HepG2 (cell line): ENCODE results near the gene ZDHHC14. TPM values are rescaled to one million over a fixed set of nuclear protein-coding genes. Genes with fewer than 3 reads are reported as not detected.

Experiments
- ATAC-seq: fragments of 200-7000 bp; cut with Tn5 transposase; 3 replicates; pipeline ENCODE4 v1.9.1; 2020; ENCODE audit warnings: mild to moderate bottlenecking, moderate library complexity
- BruUV-seq: library from RNA; stranded (reverse); fragments of 400-500 nt; replicated peaks from 2 replicates; lab custom pipeline; 2021; lab: Mats Ljungman, UMichigan
- CTCF ChIA-PET: fragments of 300-600 bp; formaldehyde crosslinking; extraction: SDS; loops from one replicate; lab custom pipeline; 2021; ENCODE audit warnings: low total read pairs, inconsistent platforms, low intra/inter-chr PET ratio; lab: Yijun Ruan, JAX
- POLR2A ChIA-PET: fragments of 350-600 bp; sonication (Branson Sonifier 250); formaldehyde crosslinking; loops from one replicate; lab custom pipeline; 2020; ENCODE audit warnings: antibody characterized with exemption, inconsistent platforms; lab: Yijun Ruan, JAX
- DNase-seq: peaks from one replicate; pipeline ENCODE4 v3.0.0-alpha.2; 2015; ENCODE audit warnings: low spot score
- FAIRE-seq: peaks from 3 replicates; lab custom pipeline; 2011; peaks lifted over from hg19 to GRCh38; lab: Jason Lieb, UNC
- H2AFZ ChIP-seq: one replicate; pipeline ENCODE4 v1.6.1; 2011; ENCODE audit warnings: low read length, inconsistent platforms
- H3K27ac ChIP-seq: fragments of 300-600 bp; 3 replicates; pipeline ENCODE4 v1.8.0; 2011; ENCODE audit warnings: mixed run types, mild to moderate bottlenecking, mixed read lengths, low read length, inconsistent platforms; ENCODE audit not compliant: insufficient read depth; ENCODE audit errors: extremely low read length
- H3K27me3 ChIP-seq, 2 experiments: fragments of 200-600 bp in 1 of 2; 2 replicates in 1 of 2; 3 replicates in 1 of 2; pipeline versions ENCODE4 v1.6.0 to v1.8.0; 2011; ENCODE audit warnings: low read length in 2 of 2, mild to moderate bottlenecking in 2 of 2, moderate library complexity in 2 of 2, inconsistent platforms in 1 of 2; ENCODE audit not compliant: insufficient read depth in 2 of 2, control insufficient read depth in 1 of 2
- H3K36me3 ChIP-seq, 2 experiments: fragments of 200-600 bp in 1 of 2; replicated peaks in 1 of 2; 2 replicates in 1 of 2; 3 replicates in 1 of 2; pipeline versions ENCODE4 v1.5.1 to v1.8.0; 2011; ENCODE audit warnings: low read length in 2 of 2, inconsistent platforms in 1 of 2; ENCODE audit not compliant: insufficient read depth in 2 of 2, control insufficient read depth in 1 of 2
- H3K4me1 ChIP-seq: 2 replicates; pipeline ENCODE4 v1.5.1; 2012; ENCODE audit warnings: low read length, inconsistent platforms; ENCODE audit not compliant: insufficient read depth
- H3K4me2 ChIP-seq: 2 replicates; pipeline ENCODE4 v1.6.0; 2011; ENCODE audit warnings: low read depth, low read length, inconsistent platforms
- H3K4me3 ChIP-seq, 3 experiments: fragments of 200-600 bp in 1 of 3; sonication (generic), shearing (Covaris generic) in 1 of 3; replicated peaks in 1 of 3; 2 replicates each; pipeline ENCODE4 v1.5.1; 2011 to 2016; ENCODE audit warnings: low read length in 3 of 3, inconsistent platforms in 2 of 3, low read depth in 2 of 3, mild to moderate bottlenecking in 2 of 3, control low read depth in 1 of 3, mixed read lengths in 1 of 3; ENCODE audit not compliant: insufficient read depth in 1 of 3
- H3K79me2 ChIP-seq: one replicate; pipeline ENCODE4 v1.6.1; 2011; ENCODE audit warnings: low read length, inconsistent platforms; ENCODE audit not compliant: insufficient read depth
- H3K9ac ChIP-seq: 2 replicates; pipeline ENCODE4 v1.6.0; 2011; ENCODE audit warnings: mild to moderate bottlenecking, low read depth, low read length, inconsistent platforms; ENCODE audit not compliant: insufficient read depth
- H3K9me3 ChIP-seq: 2 replicates; pipeline ENCODE4 v1.5.1; 2012; ENCODE audit warnings: mild to moderate bottlenecking, low read length
- H4K20me1 ChIP-seq: 2 replicates; pipeline ENCODE4 v1.6.0; 2011; ENCODE audit warnings: inconsistent platforms, mild to moderate bottlenecking, low read length, moderate library complexity; ENCODE audit not compliant: insufficient read depth
- ASH2L ChIP-seq: fragments of 300-600, 200-600 bp; sonication (generic); IDR thresholded peaks from 2 replicates; pipeline ENCODE4 v1.7.0; 2017; ENCODE audit warnings: low read depth, mild to moderate bottlenecking, moderate library complexity, mixed read lengths, low read length; ENCODE audit not compliant: insufficient read length
- HMGA1 ChIP-seq: sonication (generic); formaldehyde crosslinking; conservative IDR thresholded peaks from 2 replicates; pipeline ENCODE4 v1.4.0; 2020; ENCODE audit warnings: missing genetic modification reagents
- HNRNPLL ChIP-seq: fragments of 200-400 bp; formaldehyde crosslinking; IDR thresholded peaks from 2 replicates; pipeline ENCODE4 v1.6.1; 2017; ENCODE audit warnings: mild to moderate bottlenecking, low read depth, low read length; ENCODE audit not compliant: poor library complexity, severe bottlenecking
- KDM1A ChIP-seq: IDR thresholded peaks from 2 replicates; pipeline ENCODE4 v1.6.1; 2016; ENCODE audit warnings: missing compliant biosample characterization
- KDM5A ChIP-seq: fragments of 200-600 bp; sonication (generic); IDR thresholded peaks from 2 replicates; pipeline ENCODE4 v1.7.0; 2018; ENCODE audit warnings: antibody characterized with exemption, mild to moderate bottlenecking, low read length, borderline replicate concordance
- KMT2B ChIP-seq: IDR thresholded peaks from 2 replicates; pipeline ENCODE4 v1.6.1; 2016; ENCODE audit warnings: missing genetic modification reagents, missing compliant biosample characterization
- MAFF ChIP-seq: IDR thresholded peaks from 2 replicates; pipeline ENCODE4 v1.6.1; 2011; ENCODE audit warnings: low read depth, low read length, improper control_type of control experiment
- MAFK ChIP-seq, 2 experiments: IDR thresholded peaks in 1 of 2; conservative IDR thresholded peaks in 1 of 2; 2 replicates each; pipeline ENCODE4 v1.6.1; 2011; ENCODE audit warnings: improper control_type of control experiment in 2 of 2, low read length in 2 of 2
- MED13 ChIP-seq: sonication (generic); formaldehyde crosslinking; IDR thresholded peaks from 2 replicates; pipeline ENCODE4 v1.5.0; 2020; ENCODE audit warnings: missing genetic modification reagents
- NAIF1 ChIP-seq: sonication (generic); formaldehyde crosslinking; IDR thresholded peaks from 2 replicates; pipeline ENCODE4 v1.5.0; 2020; ENCODE audit warnings: mild to moderate bottlenecking, missing genetic modification reagents, borderline replicate concordance
- NCOA2 ChIP-seq: sonication (generic); formaldehyde crosslinking; IDR thresholded peaks from 2 replicates; pipeline ENCODE4 v1.8.0; 2022; ENCODE audit warnings: inconsistent platforms
- NFE2L2 ChIP-seq: fragments of 150-350 bp; IDR thresholded peaks from 2 replicates; pipeline ENCODE4 v1.6.1; 2014; ENCODE audit warnings: low read length
- RELA ChIP-seq: sonication (generic); formaldehyde crosslinking; IDR thresholded peaks from 2 replicates; pipeline ENCODE4 v1.4.0; 2020; ENCODE audit warnings: missing genetic modification reagents
- SOX5 ChIP-seq: IDR thresholded peaks from 2 replicates; pipeline ENCODE4 v1.6.1; 2016; ENCODE audit warnings: borderline replicate concordance
- USF2 ChIP-seq, 2 experiments: sonication (generic) in 1 of 2; formaldehyde crosslinking in 1 of 2; IDR thresholded peaks; 2 replicates each; pipeline versions ENCODE4 v1.5.1 to v1.6.1; 2011 to 2020; ENCODE audit warnings: borderline replicate concordance in 1 of 2, low read depth in 1 of 2, low read length in 1 of 2, mild to moderate bottlenecking in 1 of 2, missing genetic modification reagents in 1 of 2, moderate library complexity in 1 of 2
- ZBTB38 ChIP-seq: sonication (generic); formaldehyde crosslinking; IDR thresholded peaks from 2 replicates; pipeline ENCODE4 v1.5.1; 2020; ENCODE audit warnings: mild to moderate bottlenecking, missing genetic modification reagents
- ZFP36L1 ChIP-seq: sonication (generic); formaldehyde crosslinking; IDR thresholded peaks from 2 replicates; pipeline ENCODE4 v1.8.0; 2022; ENCODE audit warnings: mild to moderate bottlenecking, missing genetic modification reagents, moderate library complexity
- ZNF180 ChIP-seq: sonication (generic); formaldehyde crosslinking; IDR thresholded peaks from 2 replicates; pipeline ENCODE4 v1.4.0; 2020; ENCODE audit warnings: low read depth, missing genetic modification reagents, borderline replicate concordance
- ZNF235 ChIP-seq: sonication (generic); formaldehyde crosslinking; IDR thresholded peaks from 2 replicates; pipeline ENCODE4 v1.8.1; 2023; ENCODE audit warnings: mild to moderate bottlenecking, missing genetic modification reagents, borderline replicate concordance
- ZNF326 ChIP-seq: sonication (generic); formaldehyde crosslinking; IDR thresholded peaks from 2 replicates; pipeline ENCODE4 v1.4.0; 2020; ENCODE audit warnings: missing genetic modification reagents, borderline replicate concordance
- ZNF552 ChIP-seq: sonication (generic); formaldehyde crosslinking; IDR thresholded peaks from 2 replicates; pipeline ENCODE4 v1.9.0; 2022; ENCODE audit warnings: missing genetic modification reagents, mild to moderate bottlenecking, borderline replicate concordance
- ZNF619 ChIP-seq: sonication (generic); formaldehyde crosslinking; IDR thresholded peaks from 2 replicates; pipeline ENCODE4 v1.4.0; 2020; ENCODE audit warnings: mild to moderate bottlenecking, missing genetic modification reagents
- ZSCAN9 ChIP-seq: IDR thresholded peaks from 2 replicates; pipeline ENCODE4 v1.6.1; 2016; ENCODE audit warnings: borderline replicate concordance
- WGBS: methylation state at CpG from one replicate; pipeline ENCODE4 v1.1.6; 2017; ENCODE audit warnings: low lambda C conversion rate; 5-methylcytosine and 5-hydroxymethylcytosine counted together
- in situ Hi-C: cut with HindIII; loops from 2 replicates; pipeline ENCODE4 v1.10.0; 2017; ENCODE audit warnings: low pct_unique_long_range_greater_than_20kb; ENCODE audit not compliant: extremely low pct_ligation_motif_present
- intact Hi-C: fragments of 100-400 bp; cut with micrococcal nuclease; formaldehyde crosslinking; loops from one replicate; pipeline ENCODE4 v1.10.0; 2022; ENCODE audit not compliant: unreplicated experiment
- polyA plus RNA-seq, 8 experiments: library from polyadenylated mRNA; depleted of rRNA in 3 of 8; stranded (reverse) in 7 of 8; unstranded in 1 of 8; fragments of >200 nt; fragmentation: Illumina TruSeq in 4 of 8; extraction: Trizol in 4 of 8; gene quantifications; 2 replicates each; pipeline versions ENCODE4 v1.2.1 to v1.2.3, GENCODE V29; 2011 to 2016; ENCODE audit warnings: low read depth in 4 of 8, missing spikeins in 1 of 8, mixed read lengths in 1 of 8; ENCODE audit not compliant: insufficient read depth in 1 of 8
- total RNA-seq, 5 experiments: library from RNA; depleted of rRNA; stranded (reverse); fragments of >200 nt; fragmentation: Illumina TruSeq; extraction: Trizol; gene quantifications; 2 replicates each; pipeline ENCODE4 v1.2.3, GENCODE V29; 2016; ENCODE audit warnings: low read depth in 1 of 5
- TF ChIP-seq, protein P1 (sequence below): sonication (generic); formaldehyde crosslinking; IDR thresholded peaks from 2 replicates; pipeline ENCODE4 v1.4.0; 2020; ENCODE audit warnings: missing genetic modification reagents

ZDHHC14 gene
- total and polyA plus RNA-seq, 2 of the 13 experiments (the other 11 are each of a cell fraction or from before 2014, with no cell fraction given): 3.7 to 9.5 TPM

DNA sequence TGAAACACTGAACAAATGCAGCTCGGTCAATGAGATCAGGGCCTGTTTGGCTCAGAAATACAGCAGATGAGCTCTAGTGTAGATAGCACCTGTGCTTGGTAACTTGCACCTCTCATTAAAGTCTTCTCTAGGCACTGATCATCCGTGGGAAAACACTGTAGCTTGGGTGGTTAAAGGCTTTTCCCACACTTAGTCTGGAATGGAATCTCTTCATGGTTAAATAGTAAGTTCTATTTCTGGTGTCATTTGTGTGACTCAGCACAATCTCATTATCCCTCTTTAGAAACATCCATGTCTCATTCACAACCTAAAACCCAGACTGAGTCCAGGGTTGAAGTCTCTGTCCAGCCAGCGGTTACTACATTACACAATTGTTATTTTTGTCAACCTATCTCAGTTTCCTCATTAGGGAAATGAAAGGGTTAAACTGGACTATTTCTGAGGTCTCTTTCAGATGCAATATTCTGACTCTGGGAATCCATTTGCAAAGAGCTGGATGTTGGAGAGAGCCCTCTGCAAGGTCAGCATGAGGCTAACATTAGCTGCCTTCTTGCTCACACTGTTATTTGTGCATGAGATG is 125.0 kb downstream of the ZDHHC14 start:
- H4K20me1 ChIP-seq: no peaks in the 10 kb centered on the region
- FAIRE-seq: no peak
- ChIA-PET POLR2A (interaction anchor here (1.2 kb wide), 1 partner anchor 25 kb away, joined by 3 read pairs; no protein-coding TSS in a partner anchor), CTCF (no interaction called here)
- in situ Hi-C loops (no loop called here), intact Hi-C loops (no loop called here)
- no peak overlapping the region for H3K9ac ChIP-seq
- peaks cover 8% of the 10 kb centered on the region; the same call in 1 of the 2 replicates for H3K4me1 ChIP-seq
- no peak overlapping the region for H2AFZ ChIP-seq
- H3K27ac ChIP-seq: no peak overlapping the region
- no peaks in the 10 kb centered on the region for H3K79me2 ChIP-seq
- H3K36me3 ChIP-seq: no peaks in the 10 kb centered on the region
- no TSS peak for BruUV-seq
- DNase-seq: no peak
- no peak overlapping the region for H3K4me3 ChIP-seq
- 79% methylated on average over 3 of the region's 3 CpGs for WGBS
- ATAC-seq: no peak
- peaks cover 12% of the 10 kb centered on the region for H3K9me3 ChIP-seq
- H3K27me3 ChIP-seq: no peaks in the 10 kb centered on the region
- H3K4me2 ChIP-seq: no peak overlapping the region
- no peak for TF ChIP-seq ZNF180 (CRISPR knock-in tag)
- TF ChIP-seq MED13 (CRISPR knock-in tag): no peak
- TF ChIP-seq ZSCAN9 (CRISPR knock-in tag): no peak
- TF ChIP-seq MAFF: peak; percentile 43
- no peak for TF ChIP-seq ZFP36L1 (CRISPR knock-in tag)
- TF ChIP-seq NAIF1: no peak
- TF ChIP-seq ZNF619 (CRISPR knock-in tag): no peak
- TF ChIP-seq SOX5: no peak
- no peak for TF ChIP-seq ZBTB38 (CRISPR knock-in tag)
- no peak for TF ChIP-seq RELA
- TF ChIP-seq USF2 (IDR thresholded peaks at IDR 0.05; ENCODE audit: low read depth, low read length): no peak
- TF ChIP-seq USF2 (CRISPR knock-in tag; IDR thresholded peaks at IDR 0.05; ENCODE audit: borderline replicate concordance): no peak
- no peak for TF ChIP-seq HNRNPLL
- TF ChIP-seq ZNF235 (CRISPR knock-in tag): no peak
- no peak for TF ChIP-seq HMGA1 (CRISPR knock-in tag)
- TF ChIP-seq ASH2L: no peak
- TF ChIP-seq KMT2B (CRISPR knock-in tag): no peak
- peak; percentile 78 for TF ChIP-seq NFE2L2
- TF ChIP-seq ZNF552: no peak
- no peak for TF ChIP-seq ZNF326 (CRISPR knock-in tag)
- TF ChIP-seq KDM5A: no peak
- TF ChIP-seq, protein P1, sequence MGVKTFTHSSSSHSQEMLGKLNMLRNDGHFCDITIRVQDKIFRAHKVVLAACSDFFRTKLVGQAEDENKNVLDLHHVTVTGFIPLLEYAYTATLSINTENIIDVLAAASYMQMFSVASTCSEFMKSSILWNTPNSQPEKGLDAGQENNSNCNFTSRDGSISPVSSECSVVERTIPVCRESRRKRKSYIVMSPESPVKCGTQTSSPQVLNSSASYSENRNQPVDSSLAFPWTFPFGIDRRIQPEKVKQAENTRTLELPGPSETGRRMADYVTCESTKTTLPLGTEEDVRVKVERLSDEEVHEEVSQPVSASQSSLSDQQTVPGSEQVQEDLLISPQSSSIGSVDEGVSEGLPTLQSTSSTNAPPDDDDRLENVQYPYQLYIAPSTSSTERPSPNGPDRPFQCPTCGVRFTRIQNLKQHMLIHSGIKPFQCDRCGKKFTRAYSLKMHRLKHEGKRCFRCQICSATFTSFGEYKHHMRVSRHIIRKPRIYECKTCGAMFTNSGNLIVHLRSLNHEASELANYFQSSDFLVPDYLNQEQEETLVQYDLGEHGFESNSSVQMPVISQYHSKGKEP: no peak
- TF ChIP-seq MAFK (conservative IDR thresholded peaks at IDR 0.05 in 1 of 2, IDR thresholded peaks at IDR 0.05 in 1 of 2; ENCODE audit: low read length in 2 of 2): peak; percentile 54 to 77
- TF ChIP-seq NCOA2 (CRISPR knock-in tag): no peak
- TF ChIP-seq KDM1A (CRISPR knock-in tag): no peak
